GM23248 (cell line): ENCODE data around the gene C1QTNF3.

Experiments used
- EZH2 ChIP-seq: fragments of 200-600 bp; sonication (generic); IDR thresholded peaks from 2 replicates; pipeline ENCODE4 v1.6.1; 2018; ENCODE audit warnings: antibody characterized with exemption, mild to moderate bottlenecking; ENCODE audit not compliant: insufficient read depth, poor library complexity, severe bottlenecking
- EZH2phosphoT487 ChIP-seq: fragments of 200-600 bp; sonication (generic); IDR thresholded peaks from 2 replicates; pipeline ENCODE4 v1.6.1; 2018; ENCODE audit warnings: antibody characterized with exemption, moderate library complexity, mild to moderate bottlenecking, low read depth; ENCODE audit not compliant: insufficient read depth

GRCh38 chr5:33995865-33996264 is 47.1 kb downstream of the C1QTNF3 start:
- no peak for TF ChIP-seq EZH2phosphoT487
- TF ChIP-seq EZH2, result no peak
